ENCODE results near the gene UPF2.

GRCh38 chr10:11962176-11962575 lies 80.4 kb downstream of the UPF2 start:
- no peak for TF ChIP-seq CTCF (IDR thresholded peaks at IDR 0.05)
- no peak for TF ChIP-seq POLR2A (IDR thresholded peaks at IDR 0.05)
